AG04450 (cell line): ENCODE measurements around the gene INA. TPM values are rescaled to one million over a fixed set of nuclear protein-coding genes. Genes with fewer than 3 reads are reported as not detected.

Experiments
- CTCF ChIA-PET: fragments of 300-600, 350-600 bp; formaldehyde crosslinking; extraction: SDS; loops from one replicate; lab custom pipeline; 2022; ENCODE audit warnings: antibody characterized with exemption, inconsistent platforms; lab: Charles Lee
- POLR2A ChIA-PET: fragments of 350-600 bp; formaldehyde crosslinking; extraction: SDS; loops from one replicate; lab custom pipeline; 2021; ENCODE audit warnings: antibody characterized with exemption, inconsistent platforms; lab: Yijun Ruan, JAX
- DNase-seq: peaks from one replicate; pipeline ENCODE4 v3.0.0-alpha.2; 2011; ENCODE audit warnings: low read depth, low spot score
- H3K27ac ChIP-seq: one replicate; pipeline ENCODE4 v1.5.1; 2012; ENCODE audit warnings: low read depth, low read length, control low read depth
- H3K27me3 ChIP-seq: one replicate; pipeline ENCODE4 v1.6.0; 2012; ENCODE audit warnings: low read length; ENCODE audit not compliant: control insufficient read depth, insufficient read depth
- H3K4me3 ChIP-seq: 2 replicates; pipeline ENCODE4 v1.5.1; 2011; ENCODE audit warnings: mild to moderate bottlenecking, low read depth, low read length, control low read depth
- H3K9me3 ChIP-seq: 2 replicates; pipeline ENCODE4 v1.5.1; 2012; ENCODE audit warnings: low read length; ENCODE audit not compliant: control insufficient read depth, insufficient read depth
- CTCF ChIP-seq: IDR thresholded peaks from 2 replicates; pipeline ENCODE4 v1.5.1; 2011; ENCODE audit warnings: low read depth, low read length, control low read depth, inconsistent platforms
- polyA plus RNA-seq: library from polyadenylated mRNA; depleted of rRNA; stranded (reverse); fragments of >200 nt; gene quantifications from 2 replicates; pipeline ENCODE4 v1.2.3, GENCODE V29; 2011

The INA gene
- polyA plus RNA-seq, 1 experiment, result 6.6 TPM

DNA sequence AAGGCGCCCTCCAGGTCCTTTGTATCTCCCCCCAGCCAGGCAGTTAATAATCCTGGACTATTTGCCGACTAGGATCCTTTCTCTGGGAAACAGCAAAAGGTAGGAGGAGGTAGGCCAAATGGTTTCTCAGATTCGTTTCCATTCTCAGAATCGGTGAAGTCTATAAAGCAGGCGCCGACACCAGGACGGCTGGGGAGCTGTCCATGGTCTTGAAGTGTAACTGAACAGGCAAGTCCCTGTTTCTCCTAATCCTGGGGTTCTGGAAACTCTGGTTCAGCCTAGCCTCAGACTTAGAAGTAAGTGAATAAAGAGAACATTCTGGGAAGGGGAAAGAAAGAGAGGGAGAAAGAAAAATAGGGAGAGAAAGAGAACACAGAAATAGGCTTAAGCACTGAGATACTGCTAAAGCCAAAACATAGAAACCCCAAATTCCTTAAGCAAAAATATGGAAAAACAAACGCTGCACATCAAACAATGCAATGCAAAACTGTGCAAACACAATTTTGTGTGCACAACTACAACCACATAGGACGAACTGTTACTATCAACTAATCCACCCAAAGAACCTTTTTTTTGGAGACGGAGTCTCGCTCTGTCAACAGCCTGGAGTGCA, 11.1 kb upstream of the INA start:
- DNase-seq, result no peak
- H3K27me3 ChIP-seq, result peaks cover 9% of the 10 kb centered on the region
- TF ChIP-seq CTCF, result no peak
- ChIA-PET POLR2A (no interaction called here), CTCF (no interaction called here)
- no peak overlapping the region for H3K27ac ChIP-seq
- H3K4me3 ChIP-seq, result no peak overlapping the region
- H3K9me3 ChIP-seq, result no peaks in the 10 kb centered on the region

DNA sequence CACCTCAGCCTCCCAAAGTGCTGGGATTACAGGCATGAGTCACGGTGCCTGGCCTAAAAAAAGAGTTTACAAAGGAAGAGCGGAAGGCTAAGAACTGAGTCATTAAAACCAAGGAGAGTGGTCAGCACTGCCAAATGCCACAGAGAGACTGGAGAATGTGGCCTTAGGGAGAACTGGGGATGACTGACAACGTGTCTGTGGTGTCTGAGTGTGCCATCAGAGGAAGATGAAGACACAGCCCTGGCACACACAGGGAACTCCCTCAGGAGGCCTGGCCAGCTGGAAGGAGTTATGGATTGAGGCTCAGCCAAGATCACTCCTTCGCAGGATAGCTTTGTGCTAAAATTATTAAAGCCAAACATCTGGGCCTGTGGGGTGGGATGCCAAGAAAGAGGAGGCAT, 3.9 kb upstream of the INA start:
- ChIA-PET CTCF (interaction anchor here (1.7 kb wide), 1 partner anchor 61 kb away, joined by 4 read pairs; no protein-coding TSS in a partner anchor), POLR2A (no interaction called here)
- Histone ChIP-seq H3K27ac (peak overlapping the region; percentile 73), H3K4me3 (no peak overlapping the region), H3K9me3 (peaks cover 3% of the 10 kb centered on the region; the same call in 1 of the 2 replicates), H3K27me3 (peaks cover 16% of the 10 kb centered on the region)
- peak; percentile 76 for DNase-seq
- no peak for TF ChIP-seq CTCF

DNA sequence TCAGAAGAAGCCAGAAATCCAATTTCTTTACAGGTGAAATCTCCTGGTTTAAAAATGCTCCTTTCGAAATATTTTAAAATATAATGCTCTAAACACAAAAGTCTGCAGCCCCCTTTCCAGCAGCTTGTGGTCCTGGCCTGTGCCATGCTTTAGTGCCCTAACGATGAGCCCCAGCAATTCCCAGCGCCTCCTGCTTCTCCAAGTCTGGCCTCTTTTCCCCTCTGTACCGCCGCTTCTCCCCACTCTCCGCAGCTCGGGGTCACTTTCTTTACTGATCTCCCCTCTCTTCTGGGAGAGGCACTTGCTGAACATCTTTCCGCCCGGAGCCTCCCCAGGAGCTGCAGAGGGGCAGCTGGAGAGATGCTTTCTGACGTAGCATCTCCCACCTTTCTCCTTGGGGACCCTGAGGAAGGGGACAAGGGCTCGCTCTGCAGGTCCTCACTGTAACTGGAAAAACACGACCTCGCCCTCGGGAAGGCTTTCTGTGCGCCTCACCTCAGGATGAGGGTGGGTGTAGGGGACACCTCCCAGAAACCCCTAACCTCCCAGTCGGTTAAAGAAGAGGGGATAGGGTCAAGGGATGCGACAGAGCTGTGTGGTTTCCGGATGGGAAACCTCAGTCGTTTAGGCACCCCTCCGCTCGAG, 565 bp upstream of the INA start:
- CTCF ChIA-PET, result no interaction called here
- Histone ChIP-seq H3K27me3 (peaks cover 23% of the 10 kb centered on the region), H3K4me3 (peak overlapping the region; percentile 56), H3K9me3 (peaks cover 9% of the 10 kb centered on the region; the same call in 1 of the 2 replicates), H3K27ac (no peak overlapping the region)
- POLR2A ChIA-PET, result no interaction called here
- no peak for TF ChIP-seq CTCF
- DNase-seq, result no peak

DNA sequence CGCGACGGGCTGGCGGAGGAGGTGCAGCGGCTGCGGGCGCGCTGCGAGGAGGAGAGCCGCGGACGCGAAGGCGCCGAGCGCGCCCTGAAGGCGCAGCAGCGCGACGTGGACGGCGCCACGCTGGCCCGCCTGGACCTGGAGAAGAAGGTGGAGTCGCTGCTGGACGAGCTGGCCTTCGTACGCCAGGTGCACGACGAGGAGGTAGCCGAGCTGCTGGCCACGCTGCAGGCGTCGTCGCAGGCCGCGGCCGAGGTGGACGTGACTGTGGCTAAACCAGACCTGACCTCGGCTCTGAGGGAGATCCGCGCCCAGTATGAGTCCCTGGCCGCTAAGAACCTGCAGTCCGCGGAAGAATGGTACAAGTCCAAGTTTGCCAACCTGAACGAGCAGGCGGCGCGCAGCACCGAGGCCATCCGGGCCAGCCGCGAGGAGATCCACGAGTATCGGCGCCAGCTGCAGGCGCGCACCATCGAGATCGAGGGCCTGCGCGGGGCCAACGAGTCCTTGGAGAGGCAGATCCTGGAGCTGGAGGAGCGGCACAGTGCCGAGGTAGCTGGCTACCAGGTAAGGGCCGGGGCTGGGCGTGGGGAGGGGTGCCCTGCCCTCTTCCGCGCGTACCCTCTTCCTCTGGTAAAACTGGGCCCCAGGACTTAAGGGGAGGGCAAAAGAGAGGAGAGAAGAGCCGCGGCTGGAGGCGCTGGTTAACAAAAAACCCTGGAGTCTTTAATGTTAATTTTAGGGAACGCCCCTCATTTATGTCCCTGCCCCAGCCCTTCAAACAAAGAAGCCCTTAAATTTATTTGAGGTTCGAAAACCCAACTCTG, 987 bp downstream of the INA start:
- H3K27me3 ChIP-seq, result peaks cover 25% of the 10 kb centered on the region
- no peak for DNase-seq
- peaks cover 9% of the 10 kb centered on the region; the same call in 1 of the 2 replicates for H3K9me3 ChIP-seq
- peak overlapping the region; percentile 43 for H3K4me3 ChIP-seq
- ChIA-PET CTCF (interaction anchor here (1.0 kb wide), 1 partner anchor 17 kb away, joined by 3 read pairs; no protein-coding TSS in a partner anchor), POLR2A (no interaction called here)
- no peak for TF ChIP-seq CTCF
- no peak overlapping the region for H3K27ac ChIP-seq

DNA sequence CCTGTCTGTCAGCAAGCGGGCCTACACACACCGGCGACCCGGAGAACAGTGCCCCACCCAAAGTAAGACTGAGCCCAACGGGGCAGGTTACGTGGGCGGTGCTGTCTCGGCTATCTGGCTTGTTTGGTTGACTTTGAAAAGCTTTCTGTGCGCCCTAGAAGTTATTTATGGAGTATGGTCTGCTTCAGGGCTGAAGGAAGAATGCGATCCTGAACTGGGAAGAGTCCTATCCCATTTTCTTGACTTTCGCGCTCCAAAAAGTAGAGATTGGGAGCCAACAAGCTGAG, 1.5 kb downstream of the INA start:
- no peak for TF ChIP-seq CTCF
- DNase-seq, result no peak
- Histone ChIP-seq H3K4me3 (no peak overlapping the region), H3K9me3 (peaks cover 9% of the 10 kb centered on the region; the same call in 1 of the 2 replicates), H3K27me3 (peaks cover 25% of the 10 kb centered on the region), H3K27ac (no peak overlapping the region)
- ChIA-PET POLR2A (no interaction called here), CTCF (no interaction called here)
